Dendritic cell treated with granulocyte-macrophage colony-stimulating factor and Interleukin-4, amounts not matched to agents 40 ng/mL and 50 ng/mL, for 4 days (primary cell): ENCODE data around the gene ABTB2.
A peak's percentile ranks its signal among the peaks of the same experiment; 100 is the strongest.

Experiments
- H3K27ac Mint-ChIP-seq: one replicate; pipeline ENCODE4 v1.8.0; 2022; ENCODE audit warnings: mild to moderate bottlenecking, mixed read lengths
- H3K27me3 Mint-ChIP-seq: one replicate; pipeline ENCODE4 v1.8.0; 2022; ENCODE audit warnings: mild to moderate bottlenecking, mixed read lengths
- H3K36me3 Mint-ChIP-seq: one replicate; pipeline ENCODE4 v1.8.0; 2022; ENCODE audit warnings: low read depth, mixed read lengths
- H3K4me1 Mint-ChIP-seq: one replicate; pipeline ENCODE4 v1.8.0; 2022; ENCODE audit warnings: low read depth, mixed read lengths
- H3K4me3 Mint-ChIP-seq: one replicate; pipeline ENCODE4 v1.8.0; 2022; ENCODE audit warnings: mild to moderate bottlenecking, moderate library complexity, mixed read lengths
- H3K9me3 Mint-ChIP-seq: one replicate; pipeline ENCODE4 v1.8.0; 2022; ENCODE audit warnings: mixed read lengths
- intact Hi-C: fragments of 100-400 bp; cut with micrococcal nuclease; formaldehyde crosslinking; loops from one replicate; pipeline ENCODE4 v1.15.0; 2022

Gene ABTB2

DNA sequence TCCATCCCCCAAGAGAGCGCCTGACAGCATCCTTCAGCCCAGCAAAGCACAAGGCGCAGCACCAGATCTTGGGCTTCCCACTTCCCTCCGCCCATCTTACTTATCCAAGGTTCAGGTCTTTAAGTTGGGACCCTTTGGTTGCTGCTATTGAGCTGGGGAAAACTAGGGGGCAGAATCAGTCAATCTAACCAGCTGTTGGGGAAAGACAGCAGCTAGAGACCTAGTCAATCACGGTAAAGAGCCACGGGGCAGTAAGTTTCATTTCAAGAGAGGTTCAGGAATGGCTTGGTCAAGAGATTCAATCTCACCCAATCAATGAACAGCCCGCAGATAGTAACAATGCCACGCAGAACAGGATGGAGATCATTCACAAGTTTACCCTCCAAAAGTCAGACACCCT lies 1.7 kb downstream of the ABTB2 start:
- Mint-ChIP-seq H3K9me3 (no peaks in the 10 kb centered on the region), H3K27ac (no peak overlapping the region)
- intact Hi-C loops, result loop anchor here (10.0 kb wide), 1 partner anchor 101 kb away; no protein-coding TSS in a partner anchor

DNA sequence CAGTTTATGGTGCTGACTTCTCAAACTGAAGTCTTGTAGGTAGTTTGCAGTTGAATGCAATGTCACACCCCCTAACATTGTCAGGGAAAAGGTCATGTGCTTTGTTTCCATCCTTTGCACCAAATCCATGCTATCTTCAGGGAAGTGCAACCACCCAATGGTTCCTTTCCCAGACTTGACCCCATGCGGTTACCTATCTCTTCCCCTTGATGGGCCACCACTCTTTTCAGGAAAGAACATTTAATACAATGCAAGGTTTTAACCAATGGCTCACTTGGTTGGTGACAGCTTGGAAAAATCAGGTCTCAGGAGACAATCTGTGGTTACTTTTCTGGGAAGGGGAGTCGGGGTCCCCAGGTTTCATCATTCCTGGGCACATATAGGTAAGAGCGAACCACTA lies 2.1 kb downstream of the ABTB2 start:
- Mint-ChIP-seq H3K4me3 (no peak overlapping the region), H3K9me3 (no peaks in the 10 kb centered on the region), H3K36me3 (no peaks in the 10 kb centered on the region), H3K27me3 (peaks cover 37% of the 10 kb centered on the region), H3K27ac (no peak overlapping the region), H3K4me1 (peaks cover 46% of the 10 kb centered on the region)
- intact Hi-C loops, result loop anchor here (10.0 kb wide), 1 partner anchor 101 kb away; no protein-coding TSS in a partner anchor

More for the DNA sequence above, 1.7 kb downstream of the ABTB2 start:
- Mint-ChIP-seq H3K4me3 (peak overlapping the region; percentile 83), H3K4me1 (peaks cover 46% of the 10 kb centered on the region), H3K27me3 (peaks cover 37% of the 10 kb centered on the region), H3K36me3 (no peaks in the 10 kb centered on the region)

DNA sequence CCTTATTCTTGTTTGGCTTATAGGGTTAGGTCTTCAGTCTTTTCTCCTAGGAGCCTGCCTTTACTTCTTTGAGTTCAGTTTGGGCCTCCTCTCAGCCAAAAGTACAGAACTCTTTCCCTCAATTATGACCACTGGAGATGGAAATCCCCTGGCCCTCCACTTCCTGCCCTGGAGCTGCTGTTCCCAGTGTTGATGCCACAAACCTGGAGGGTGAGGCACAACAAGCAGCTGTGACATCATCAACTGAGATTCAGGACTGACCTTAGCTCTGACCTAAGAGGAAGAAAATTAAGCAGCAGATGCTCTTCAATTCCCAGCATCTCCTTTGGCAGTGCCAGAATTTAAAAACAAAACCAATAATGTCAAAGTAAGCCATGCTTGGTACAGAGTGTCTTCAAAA lies 3.0 kb downstream of the ABTB2 start:
- Mint-ChIP-seq H3K36me3 (no peaks in the 10 kb centered on the region), H3K4me1 (peaks cover 51% of the 10 kb centered on the region), H3K27ac (no peak overlapping the region), H3K4me3 (no peak overlapping the region), H3K9me3 (no peaks in the 10 kb centered on the region), H3K27me3 (peaks cover 37% of the 10 kb centered on the region)
- intact Hi-C loops, result loop anchor here (10.0 kb wide), 1 partner anchor 100 kb away; no protein-coding TSS in a partner anchor

DNA sequence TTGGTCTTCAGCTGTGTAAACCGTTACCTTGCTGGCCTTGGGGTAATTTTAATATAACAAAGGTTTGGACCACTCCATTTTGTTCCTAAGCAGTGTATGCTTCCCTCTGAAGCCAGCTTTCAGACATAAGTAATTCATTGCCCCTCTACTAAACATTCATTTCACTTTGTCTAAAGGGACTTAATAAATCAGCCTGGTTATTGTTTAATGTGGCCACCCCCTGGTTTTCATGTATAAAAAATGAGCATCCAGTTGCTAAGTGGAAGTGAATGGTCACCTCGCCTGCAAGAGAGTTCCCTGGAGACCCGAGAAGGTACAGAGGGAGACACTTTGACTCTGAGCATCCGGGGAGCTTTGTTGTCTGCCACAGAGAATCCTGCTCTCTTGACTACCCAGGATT lies 3.9 kb downstream of the ABTB2 start:
- intact Hi-C loops, result loop anchor here (10.0 kb wide), 1 partner anchor 99 kb away; no protein-coding TSS in a partner anchor
- H3K9me3 Mint-ChIP-seq, result no peaks in the 10 kb centered on the region
- no peaks in the 10 kb centered on the region for H3K36me3 Mint-ChIP-seq
- H3K27me3 Mint-ChIP-seq, result peaks cover 37% of the 10 kb centered on the region
- H3K4me1 Mint-ChIP-seq, result peaks cover 45% of the 10 kb centered on the region
- H3K4me3 Mint-ChIP-seq, result no peak overlapping the region
- peak overlapping the region; percentile 33 for H3K27ac Mint-ChIP-seq

DNA sequence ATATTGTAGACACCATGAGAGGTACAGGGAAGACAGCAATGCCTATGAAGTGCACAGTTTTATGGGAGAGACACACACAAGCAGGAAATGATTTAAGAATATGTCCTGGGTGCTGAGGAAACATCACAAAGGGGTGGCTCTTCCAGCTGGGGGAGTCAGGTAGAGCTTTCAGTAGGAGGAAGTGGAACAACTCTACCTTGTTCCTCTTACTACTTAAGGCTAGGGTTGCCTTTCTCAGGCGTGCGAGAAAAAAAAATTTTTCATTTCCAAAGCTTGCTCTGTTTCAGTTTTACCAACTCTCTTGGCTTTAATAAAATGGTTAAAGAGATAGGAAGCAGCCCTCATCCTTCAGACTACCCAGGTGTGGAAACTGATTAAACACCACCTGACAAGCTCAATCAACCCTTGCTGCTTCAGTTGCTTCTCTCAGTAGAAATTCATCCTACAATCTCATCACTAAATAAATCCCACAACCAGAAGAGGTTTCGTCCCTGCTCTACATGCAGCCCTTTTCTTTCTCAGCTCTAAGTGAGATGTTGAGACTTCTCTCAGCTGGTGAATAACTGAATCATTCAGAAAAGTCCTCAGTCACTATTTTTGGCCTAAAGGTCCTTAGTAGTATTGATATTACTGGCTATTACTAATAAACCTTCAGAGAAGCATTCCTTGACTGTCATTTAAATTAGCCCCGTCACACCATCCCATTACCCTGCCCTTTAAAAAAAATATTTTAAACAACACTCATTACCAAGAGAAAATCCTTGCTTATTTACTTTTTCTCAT lies 5.9 kb downstream of the ABTB2 start:
- Mint-ChIP-seq H3K27me3 (peaks cover 31% of the 10 kb centered on the region), H3K4me3 (no peak overlapping the region), H3K36me3 (no peaks in the 10 kb centered on the region), H3K27ac (no peak overlapping the region), H3K4me1 (peaks cover 30% of the 10 kb centered on the region), H3K9me3 (no peaks in the 10 kb centered on the region)
- intact Hi-C loops, result loop anchor here (10.0 kb wide), 1 partner anchor 97 kb away; no protein-coding TSS in a partner anchor

DNA sequence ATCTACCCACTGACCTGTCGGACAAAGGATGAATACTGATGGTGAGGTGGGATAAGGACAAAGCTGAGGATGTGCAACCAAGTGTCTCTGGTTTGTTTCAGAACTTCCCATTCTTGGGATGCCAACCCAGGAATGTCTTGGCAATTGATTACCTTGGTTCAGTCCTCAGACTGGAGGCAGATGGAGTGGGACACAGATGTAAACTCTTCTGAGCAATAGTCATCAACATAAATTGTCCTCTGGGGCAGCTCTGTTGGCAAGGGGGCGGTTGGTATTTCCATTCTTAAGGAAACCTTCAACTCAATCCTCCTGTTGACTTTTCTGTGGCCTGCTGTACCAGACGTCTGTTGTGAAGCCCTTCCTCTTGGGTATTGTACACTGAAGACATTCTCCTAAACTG lies 6.8 kb downstream of the ABTB2 start:
- Mint-ChIP-seq H3K9me3 (no peaks in the 10 kb centered on the region), H3K4me3 (no peak overlapping the region), H3K4me1 (peaks cover 22% of the 10 kb centered on the region), H3K36me3 (no peaks in the 10 kb centered on the region), H3K27me3 (peaks cover 23% of the 10 kb centered on the region), H3K27ac (no peak overlapping the region)
- intact Hi-C loops, result loop anchor here (10.0 kb wide), 1 partner anchor 96 kb away; no protein-coding TSS in a partner anchor

DNA sequence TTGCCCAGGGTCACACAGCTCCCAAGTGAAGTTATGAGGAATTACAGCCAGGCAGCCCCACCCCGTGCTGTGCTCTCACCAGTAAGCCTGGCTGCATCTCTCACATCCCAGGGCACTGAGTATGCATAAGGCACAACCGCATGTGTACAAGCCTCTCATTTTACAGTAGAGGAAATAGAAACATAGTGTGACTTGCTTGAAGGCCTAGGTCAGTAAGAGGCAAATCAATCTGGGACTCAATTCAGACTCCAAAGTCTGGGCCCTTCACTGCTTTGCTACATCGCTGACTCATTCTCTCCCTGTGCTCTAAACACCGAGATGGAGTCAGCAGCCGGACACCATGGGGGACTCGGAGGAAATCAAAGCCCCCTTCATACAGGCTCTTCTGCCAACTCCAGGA lies 7.9 kb downstream of the ABTB2 start:
- Mint-ChIP-seq H3K36me3 (no peaks in the 10 kb centered on the region), H3K27me3 (peaks cover 18% of the 10 kb centered on the region), H3K9me3 (no peaks in the 10 kb centered on the region), H3K4me1 (peaks cover 16% of the 10 kb centered on the region), H3K27ac (no peak overlapping the region), H3K4me3 (no peak overlapping the region)
- intact Hi-C loops, result loop anchor here (10.0 kb wide), 1 partner anchor 95 kb away; no protein-coding TSS in a partner anchor

DNA sequence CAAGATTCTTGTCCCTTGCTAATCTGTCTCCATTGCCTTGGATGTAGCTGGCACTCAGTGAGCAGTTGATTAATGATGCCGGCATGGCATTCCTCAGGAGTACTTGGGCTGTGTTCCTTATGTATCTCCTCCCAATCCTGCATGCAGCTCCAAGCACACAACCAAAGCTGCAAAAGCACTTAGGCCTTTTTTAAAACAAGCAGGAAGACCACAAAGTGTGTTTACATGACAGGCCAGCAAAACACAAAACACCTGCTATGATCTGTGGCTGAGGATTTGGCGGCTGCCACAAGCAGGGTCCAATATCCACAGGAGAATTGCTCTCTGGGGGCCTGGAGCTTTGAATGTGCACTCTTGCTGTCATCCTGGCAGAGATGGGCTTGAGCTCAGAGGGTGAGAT lies 8.9 kb downstream of the ABTB2 start:
- intact Hi-C loops, result no loop called here
- H3K27ac Mint-ChIP-seq, result no peak overlapping the region

DNA sequence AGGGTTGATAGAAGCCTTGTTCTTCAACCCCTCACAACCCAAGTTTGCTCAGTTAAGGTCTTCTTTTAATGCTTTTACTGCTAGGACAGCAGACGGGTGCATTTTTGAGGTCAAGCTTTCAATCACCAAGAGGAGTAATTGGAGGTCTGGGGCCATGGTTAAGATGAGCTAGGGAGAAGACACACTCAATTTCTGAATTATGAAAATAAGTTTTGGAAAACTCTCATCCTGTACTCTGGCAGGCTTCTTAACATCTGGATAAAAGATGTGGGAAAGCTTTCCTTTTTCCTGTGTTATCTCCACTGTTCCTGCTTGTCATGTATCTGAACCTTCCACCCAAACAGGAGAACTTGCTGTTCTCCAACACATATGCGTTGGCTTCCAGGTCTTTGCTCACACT lies 9.7 kb downstream of the ABTB2 start:
- intact Hi-C loops, result no loop called here

More for the DNA sequence above, 8.9 kb downstream of the ABTB2 start:
- no peak overlapping the region for H3K4me3 Mint-ChIP-seq
- peaks cover 12% of the 10 kb centered on the region for H3K27me3 Mint-ChIP-seq
- no peaks in the 10 kb centered on the region for H3K36me3 Mint-ChIP-seq
- peaks cover 16% of the 10 kb centered on the region for H3K4me1 Mint-ChIP-seq
- no peaks in the 10 kb centered on the region for H3K9me3 Mint-ChIP-seq

DNA sequence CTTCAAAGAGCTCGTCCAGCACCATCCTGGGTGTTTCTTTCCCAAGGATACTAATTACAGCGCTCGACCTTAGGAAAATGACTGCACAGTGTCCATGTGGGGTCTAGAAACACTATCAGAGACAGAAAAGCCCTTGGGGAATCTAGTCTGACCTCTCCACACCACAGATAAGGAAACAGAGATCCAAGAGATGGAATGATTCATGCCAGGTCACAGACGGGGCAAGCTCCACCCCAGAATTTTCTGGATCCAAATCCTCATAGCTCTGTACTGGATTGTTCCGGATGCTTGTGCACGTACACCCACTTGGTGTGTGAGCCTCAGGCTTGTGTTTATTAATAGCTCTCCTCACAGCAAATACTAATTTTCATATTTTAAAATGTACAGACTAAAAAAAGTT lies 11.3 kb downstream of the ABTB2 start:
- Mint-ChIP-seq H3K27ac (no peak overlapping the region), H3K9me3 (no peaks in the 10 kb centered on the region)
- intact Hi-C loops, result no loop called here

More for the DNA sequence above, 9.7 kb downstream of the ABTB2 start:
- Mint-ChIP-seq H3K4me3 (no peak overlapping the region), H3K36me3 (no peaks in the 10 kb centered on the region), H3K27ac (no peak overlapping the region), H3K9me3 (no peaks in the 10 kb centered on the region), H3K27me3 (peaks cover 9% of the 10 kb centered on the region), H3K4me1 (peaks cover 16% of the 10 kb centered on the region)

DNA sequence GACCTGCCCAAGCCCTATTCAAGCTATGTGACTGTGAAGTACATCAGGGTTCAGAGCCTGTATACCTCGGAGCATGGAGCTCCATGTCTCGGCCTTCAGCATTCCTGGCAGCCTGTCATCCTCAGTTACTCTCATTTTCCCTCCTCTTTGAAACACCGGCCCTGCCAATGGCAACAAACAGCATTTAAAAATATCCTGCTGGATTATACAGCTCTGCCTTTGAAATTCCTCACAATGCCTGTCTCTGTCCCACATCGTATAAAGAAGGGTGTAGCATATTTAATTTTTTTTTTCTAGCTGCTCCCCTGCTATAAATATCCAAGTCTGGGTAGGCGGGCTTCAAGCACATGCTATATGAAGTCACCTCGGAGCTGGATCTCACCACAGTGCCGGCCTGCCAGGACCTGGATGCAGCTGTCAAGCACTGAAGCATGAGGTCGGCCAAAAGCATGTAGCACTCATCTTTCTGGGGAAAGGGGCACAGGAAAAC lies 11.8 kb downstream of the ABTB2 start:
- no peaks in the 10 kb centered on the region for H3K9me3 Mint-ChIP-seq
- intact Hi-C loops, result no loop called here
- H3K36me3 Mint-ChIP-seq, result no peaks in the 10 kb centered on the region
- H3K4me3 Mint-ChIP-seq, result no peak overlapping the region
- peaks cover 6% of the 10 kb centered on the region for H3K27me3 Mint-ChIP-seq
- no peak overlapping the region for H3K27ac Mint-ChIP-seq
- peaks cover 25% of the 10 kb centered on the region for H3K4me1 Mint-ChIP-seq

More for the DNA sequence above, 11.3 kb downstream of the ABTB2 start:
- H3K4me1 Mint-ChIP-seq, result peaks cover 25% of the 10 kb centered on the region
- no peak overlapping the region for H3K4me3 Mint-ChIP-seq
- peaks cover 7% of the 10 kb centered on the region for H3K27me3 Mint-ChIP-seq
- no peaks in the 10 kb centered on the region for H3K36me3 Mint-ChIP-seq

DNA sequence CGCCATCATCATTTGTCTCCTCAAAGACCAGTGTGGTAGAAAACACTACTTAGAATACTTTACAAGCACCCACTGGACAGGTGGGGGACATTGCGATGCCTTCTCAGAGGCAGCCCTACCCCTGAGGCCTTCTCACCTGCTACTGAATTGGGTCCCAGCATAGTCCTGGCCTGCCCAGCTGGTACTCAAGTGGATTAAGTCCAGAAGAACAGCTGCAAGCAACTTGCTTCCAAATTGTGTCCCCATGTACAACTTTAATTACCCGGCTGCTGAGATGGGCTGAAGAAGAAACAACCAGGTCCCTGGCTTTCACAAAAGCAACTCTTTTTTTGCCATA lies 12.3 kb downstream of the ABTB2 start:
- Mint-ChIP-seq H3K27ac (no peak overlapping the region), H3K27me3 (peaks cover 6% of the 10 kb centered on the region), H3K4me1 (peaks cover 25% of the 10 kb centered on the region), H3K4me3 (no peak overlapping the region), H3K9me3 (no peaks in the 10 kb centered on the region), H3K36me3 (no peaks in the 10 kb centered on the region)
- intact Hi-C loops, result no loop called here

DNA sequence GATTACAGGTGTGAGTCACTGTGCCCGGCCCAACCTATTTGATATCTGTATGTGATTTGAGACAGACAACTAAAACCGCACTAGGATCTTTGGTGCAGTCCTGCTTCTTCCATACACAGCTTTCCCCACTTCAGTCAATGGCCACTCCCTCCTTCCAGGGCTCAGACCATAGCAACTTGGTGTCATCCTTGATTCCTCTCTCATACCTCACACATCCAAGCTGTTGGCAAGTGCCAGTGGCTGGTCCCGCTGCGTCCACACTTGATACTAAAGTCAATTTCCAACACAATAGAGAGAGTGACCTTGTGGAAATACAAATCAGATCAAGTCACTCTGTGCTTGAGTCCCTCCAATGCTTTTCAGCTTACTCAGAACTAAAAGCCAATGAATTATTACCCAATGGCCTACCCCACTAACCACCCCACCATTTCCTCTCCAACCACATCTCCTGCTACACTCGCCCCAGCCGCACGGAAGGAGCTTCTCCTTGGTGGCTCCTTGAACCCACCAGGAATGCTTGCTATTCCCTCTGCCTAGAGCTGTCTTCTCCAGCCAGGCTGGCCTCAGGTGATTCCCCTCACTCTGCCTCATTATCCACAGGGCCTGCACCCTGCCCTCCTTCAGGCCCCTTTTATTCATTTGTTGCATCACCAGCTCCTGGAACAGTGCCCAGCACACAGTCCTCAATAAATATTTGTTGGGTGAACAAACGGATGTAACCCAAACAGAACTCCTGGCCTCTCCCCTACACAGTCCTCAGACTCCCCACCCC lies 12.9 kb downstream of the ABTB2 start:
- peaks cover 6% of the 10 kb centered on the region for H3K27me3 Mint-ChIP-seq
- H3K27ac Mint-ChIP-seq, result no peak overlapping the region
- H3K9me3 Mint-ChIP-seq, result no peaks in the 10 kb centered on the region
- no peak overlapping the region for H3K4me3 Mint-ChIP-seq
- H3K36me3 Mint-ChIP-seq, result no peaks in the 10 kb centered on the region
- peaks cover 24% of the 10 kb centered on the region for H3K4me1 Mint-ChIP-seq
- intact Hi-C loops, result no loop called here

DNA sequence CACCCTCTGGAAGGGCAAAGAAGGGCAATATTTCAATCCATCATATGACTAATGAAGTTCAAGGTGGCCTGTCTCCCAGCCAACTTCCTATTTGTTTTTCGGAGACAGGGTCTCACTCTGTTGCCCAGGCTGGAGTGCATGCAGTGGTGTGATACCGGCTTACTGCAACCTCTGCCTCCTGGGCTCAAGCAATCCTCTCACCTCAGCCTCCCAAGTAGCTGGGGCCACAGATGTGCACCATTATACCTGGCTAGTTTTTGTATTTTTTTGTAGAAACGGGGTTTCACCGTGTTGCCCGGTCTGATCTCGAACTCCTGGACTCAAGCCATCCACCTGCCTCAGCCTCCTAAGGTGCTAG lies 13.4 kb downstream of the ABTB2 start:
- Mint-ChIP-seq H3K36me3 (no peaks in the 10 kb centered on the region), H3K9me3 (no peaks in the 10 kb centered on the region), H3K27me3 (peaks cover 6% of the 10 kb centered on the region), H3K4me1 (peaks cover 26% of the 10 kb centered on the region), H3K4me3 (no peak overlapping the region), H3K27ac (no peak overlapping the region)
- intact Hi-C loops, result no loop called here
